Brain pericyte (primary cell): ENCODE data around the gene MTA1.

Experiments used
- DNase-seq: peaks from one replicate; pipeline ENCODE4 v3.0.0-alpha.2; 2012; ENCODE audit warnings: low read depth, low spot score

The MTA1 gene

DNA sequence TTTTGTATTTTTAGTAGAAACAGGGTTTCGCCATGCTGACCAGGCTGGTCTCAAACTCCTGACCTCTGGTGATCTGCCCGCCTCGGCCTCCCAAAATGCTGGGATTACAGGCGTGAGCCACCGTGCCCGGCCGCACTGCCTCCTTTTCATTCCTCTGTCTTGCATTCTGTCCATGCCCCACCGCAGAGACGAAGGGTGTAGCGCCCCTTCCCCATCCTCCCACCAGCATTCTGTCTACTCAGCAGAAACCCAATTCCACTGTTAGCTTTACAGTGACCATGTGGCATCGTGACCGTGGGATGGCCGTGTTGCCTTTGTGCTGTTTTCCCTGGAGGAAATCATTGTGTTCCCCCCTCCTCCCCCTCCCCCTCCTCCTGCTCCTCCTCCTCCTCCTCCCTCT, 11.0 kb upstream of the MTA1 start:
- no peak for DNase-seq

DNA sequence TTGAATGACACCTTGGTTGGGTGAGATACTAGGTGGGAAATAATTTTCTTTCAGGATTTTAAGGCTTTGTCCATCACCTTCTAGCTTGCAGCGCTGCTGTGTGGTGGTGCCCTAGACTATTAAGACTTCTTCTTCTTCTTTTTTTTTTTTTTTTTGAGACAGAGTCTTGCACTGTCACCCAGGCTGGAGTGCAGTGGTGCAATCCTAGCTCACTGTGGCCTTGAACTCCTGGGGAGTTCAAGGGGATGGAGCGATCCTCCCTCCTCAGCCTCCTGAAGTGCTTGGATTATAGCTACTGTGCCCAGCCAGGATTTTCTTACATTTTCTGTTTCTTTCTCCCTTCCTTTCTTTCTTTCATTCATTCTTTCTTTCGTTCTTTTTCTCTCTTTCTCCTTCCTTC, 10.3 kb upstream of the MTA1 start:
- DNase-seq = no peak

DNA sequence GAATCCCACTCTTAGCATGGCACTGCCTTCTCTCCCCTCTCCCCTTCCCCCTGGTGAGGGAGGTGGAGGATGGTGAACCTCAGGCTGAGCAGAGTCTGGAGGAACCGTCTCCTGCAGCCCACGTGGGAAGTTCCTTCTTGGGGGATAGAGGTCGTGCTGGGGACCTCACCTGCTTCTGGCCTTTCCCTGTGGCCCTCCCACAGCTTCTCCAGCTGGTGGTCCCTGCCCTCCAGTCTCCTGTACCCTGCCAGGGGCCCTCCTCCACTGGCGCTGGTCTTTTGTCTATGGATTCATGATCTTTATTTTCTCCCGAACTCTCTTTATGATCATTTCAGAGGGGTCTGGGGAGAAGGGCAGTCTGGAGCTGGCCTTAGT, 9.0 kb upstream of the MTA1 start:
- DNase-seq = no peak

DNA sequence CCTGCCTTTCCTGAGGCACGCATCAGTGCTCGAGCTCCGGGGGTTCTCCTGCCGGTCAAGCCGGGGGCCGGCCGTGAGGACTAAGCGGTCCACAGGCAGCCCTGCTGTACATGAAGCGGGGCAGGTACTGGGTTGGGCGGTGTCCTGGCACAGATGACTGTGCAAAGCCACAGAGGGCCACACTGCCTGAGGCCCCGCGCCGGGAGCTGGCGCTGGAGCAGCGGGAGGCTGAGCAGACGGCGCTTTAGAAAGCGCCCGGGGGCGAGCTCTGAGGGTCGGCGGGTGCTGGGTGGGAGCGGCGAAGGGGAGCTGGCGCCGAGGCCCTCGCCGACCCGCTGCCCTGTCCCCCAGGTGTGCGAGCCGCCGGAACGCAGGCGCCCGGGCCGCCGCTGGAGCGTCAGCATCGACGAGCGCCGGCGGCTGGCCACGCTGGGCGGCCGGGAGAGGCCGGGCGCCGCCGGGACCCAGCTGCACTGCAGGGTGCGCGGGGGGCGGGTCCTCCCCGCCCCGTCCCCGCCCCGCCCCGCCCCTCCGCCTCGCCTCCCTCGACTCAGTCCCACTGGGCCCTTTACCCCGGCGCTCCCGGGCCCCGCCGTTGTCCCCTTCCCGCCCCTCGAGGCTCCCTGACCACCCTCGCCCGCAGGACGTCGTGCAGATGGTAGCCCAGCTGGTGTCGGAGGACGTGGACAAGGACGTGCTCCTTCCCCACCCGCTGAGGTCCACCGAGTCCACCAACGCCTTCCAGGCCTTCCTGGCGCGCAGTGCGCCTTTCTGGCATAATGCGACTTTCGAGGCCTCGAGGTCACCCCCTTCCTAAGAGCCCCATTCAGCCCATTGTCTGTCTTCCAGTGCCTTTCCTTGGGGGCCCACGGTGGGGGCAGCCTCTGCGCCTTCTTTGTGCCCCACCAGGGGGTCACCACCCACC, 8.3 kb upstream of the MTA1 start:
- no peak for DNase-seq

DNA sequence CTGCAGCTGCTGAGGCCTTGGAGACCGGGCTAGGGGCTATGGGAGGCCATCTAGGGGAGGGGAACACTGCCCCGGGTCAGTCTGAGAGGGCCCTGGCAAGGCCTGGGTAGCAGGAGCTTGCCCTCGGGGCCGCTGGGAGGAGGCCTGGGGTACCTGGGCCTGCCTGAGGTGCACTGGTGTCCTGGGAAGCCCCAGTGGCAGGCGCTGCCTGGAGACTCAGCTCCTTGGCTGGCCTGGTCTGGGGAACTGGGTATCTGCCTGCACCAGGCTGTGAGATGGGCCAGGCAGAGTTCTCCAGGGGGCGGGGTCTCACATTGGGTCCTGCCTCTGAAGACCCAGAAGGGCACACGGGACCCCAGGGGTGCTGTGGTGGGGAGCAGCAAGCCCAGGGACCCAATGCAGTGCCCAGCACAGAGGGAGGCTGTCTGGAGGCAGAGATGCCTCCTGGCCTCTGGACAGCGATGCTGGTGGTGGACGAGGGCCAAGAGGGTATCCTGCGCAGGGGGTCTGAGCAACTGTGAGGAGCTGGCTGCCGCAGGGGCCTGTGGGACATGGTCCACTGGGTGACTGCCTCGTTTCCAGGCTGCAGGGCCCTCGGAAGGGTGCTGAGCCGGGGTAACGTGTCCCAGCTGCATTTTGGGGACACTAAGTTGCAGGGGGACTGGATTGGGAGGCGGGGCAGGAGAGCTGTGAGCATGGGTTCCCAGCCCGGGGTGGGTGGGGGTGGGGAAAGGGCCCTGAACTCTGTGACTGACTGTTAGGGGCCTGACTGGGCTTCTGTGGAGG, 7.4 kb upstream of the MTA1 start:
- DNase-seq = no peak

DNA sequence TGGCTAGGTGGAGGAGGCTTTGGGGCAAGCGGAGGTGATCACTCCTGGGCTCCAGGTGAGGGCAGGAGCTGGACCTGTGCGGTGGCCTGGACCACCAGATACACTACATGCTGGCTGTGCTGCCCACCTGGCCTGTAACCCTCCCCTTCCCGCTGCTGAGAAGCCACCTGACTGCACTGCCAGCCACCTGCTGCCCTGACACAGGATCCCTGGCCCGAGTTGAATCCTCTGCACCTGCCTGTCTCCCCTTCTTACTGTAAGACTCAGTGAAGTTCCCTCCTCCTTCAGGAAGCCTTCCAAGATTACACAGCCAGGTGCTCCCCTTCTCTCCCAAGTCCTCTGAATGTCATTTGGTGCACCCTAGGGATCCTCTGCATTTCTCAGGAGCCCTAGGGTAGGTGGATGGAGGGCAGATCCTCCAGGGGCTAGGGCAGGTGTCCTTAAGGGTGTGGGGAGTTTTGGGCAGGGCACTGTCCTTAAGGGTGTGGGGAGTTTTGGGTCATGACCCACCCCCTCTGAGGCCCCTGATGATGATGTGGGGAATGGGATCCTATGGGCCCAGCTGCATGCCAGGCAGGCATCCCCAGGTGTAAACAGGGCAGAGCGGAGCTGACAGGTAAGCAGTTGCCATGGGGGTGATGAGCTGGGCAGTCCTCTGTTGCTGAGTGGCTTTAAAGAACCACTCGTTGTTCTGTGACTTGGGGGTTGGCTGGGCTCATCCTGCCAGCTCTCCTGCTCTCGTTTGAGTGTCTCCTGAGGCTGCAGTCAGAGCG, 6.7 kb upstream of the MTA1 start:
- no peak for DNase-seq

DNA sequence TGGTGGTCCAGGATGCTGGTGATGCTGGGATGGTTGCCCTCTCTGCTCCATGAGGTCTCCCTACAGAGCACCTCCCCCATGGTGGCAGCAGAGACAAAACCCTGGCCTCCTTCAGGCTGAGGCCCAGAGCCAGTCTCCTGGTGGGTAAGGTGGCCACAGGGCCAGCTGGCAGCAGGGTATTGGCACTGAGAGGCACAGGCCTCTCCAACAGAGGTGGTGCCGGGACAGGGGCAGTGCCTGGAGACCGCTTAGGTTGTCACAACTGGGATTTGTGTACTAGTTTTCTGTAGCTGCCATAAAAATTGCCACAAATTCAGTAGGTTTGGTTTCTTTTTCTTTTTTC, 6.1 kb upstream of the MTA1 start:
- DNase-seq = no peak

DNA sequence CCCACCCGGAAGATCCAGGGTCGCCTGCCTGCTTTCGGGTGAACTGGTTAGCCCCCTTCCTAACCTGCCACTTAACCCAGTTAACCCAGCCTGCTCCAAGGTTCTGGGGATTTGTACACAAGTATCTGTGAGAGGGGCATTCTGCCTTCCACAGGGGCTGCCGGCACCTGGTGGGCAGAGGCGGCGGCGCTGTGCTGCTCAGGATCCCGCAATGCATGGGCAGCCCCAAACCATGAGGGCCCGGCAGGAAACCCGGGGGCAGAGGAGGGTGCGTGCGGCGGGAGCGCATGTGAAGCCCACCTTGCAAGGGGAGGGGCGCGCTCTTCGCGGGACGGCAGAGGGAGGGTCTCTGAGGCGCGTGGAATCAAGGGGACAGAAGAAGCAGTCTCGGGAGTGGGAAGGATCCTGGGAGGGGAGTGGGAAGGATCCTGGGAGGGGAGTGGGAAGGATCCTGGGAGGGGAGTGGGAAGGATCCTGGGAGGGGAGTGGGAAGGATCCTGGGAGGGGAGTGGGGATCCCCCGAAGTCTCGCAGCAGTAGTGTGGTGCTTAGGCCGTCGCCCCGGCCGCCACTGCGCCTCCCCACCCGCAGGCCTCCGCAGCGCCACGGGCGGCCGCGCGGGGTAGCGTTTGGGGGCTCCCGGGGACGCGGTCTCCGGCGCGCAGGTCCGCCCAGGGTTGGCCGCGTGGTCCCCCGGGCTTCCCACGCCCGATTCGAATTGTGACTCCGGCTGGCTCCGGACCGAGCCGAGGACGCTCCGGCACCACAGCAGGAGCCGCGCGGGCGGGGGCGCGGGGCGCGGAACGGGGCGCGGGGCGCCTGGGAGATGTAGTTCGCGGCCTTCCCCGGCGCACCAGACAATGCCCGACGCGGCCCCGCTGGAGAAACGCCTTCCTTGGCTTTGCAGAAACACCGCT, 4.9 kb upstream of the MTA1 start:
- no peak for DNase-seq

DNA sequence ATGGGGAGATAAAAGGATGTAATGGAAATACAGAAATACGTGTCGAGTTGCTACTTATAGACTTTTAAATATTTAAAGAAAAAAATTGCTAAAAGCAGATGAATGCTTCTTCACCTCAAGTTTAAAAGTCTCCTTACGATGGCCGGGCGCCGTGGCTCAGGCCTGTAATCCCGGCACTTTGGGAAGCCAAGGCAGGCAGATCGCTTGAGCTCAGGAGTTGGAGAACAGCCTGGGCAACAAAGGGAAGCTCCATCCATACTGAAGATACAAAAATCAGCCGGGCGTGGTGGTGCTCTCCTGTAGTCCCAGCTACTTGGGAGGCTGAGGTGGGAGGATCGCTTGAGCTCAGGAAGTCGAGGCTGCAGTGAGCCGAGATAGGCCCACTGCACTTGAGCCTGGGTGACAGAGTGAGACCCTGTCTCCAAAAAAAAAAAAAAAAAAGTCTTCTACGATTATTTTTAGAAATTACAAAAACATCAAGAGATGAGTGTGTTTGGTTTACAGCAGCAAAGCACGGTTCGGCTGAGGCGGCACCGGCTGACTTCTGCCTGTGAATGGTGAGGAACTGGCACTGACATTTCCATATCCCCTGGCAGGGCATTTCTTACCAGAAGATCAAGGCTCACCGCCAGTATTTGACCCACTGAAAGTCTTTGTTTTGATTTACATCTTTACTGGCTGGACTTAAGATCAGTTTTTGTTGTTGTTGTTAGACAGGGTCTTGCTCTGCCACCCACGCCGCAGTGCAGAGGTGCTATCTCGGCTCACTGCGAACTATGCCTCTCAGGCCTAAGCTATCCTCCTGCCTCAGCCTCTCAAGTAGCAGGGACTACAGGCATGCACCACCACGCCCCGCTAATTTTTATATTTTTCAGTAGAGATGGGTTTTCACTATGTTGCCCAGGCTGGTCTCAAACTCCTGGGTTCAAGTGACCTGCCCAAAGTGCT, 3.9 kb upstream of the MTA1 start:
- no peak for DNase-seq

DNA sequence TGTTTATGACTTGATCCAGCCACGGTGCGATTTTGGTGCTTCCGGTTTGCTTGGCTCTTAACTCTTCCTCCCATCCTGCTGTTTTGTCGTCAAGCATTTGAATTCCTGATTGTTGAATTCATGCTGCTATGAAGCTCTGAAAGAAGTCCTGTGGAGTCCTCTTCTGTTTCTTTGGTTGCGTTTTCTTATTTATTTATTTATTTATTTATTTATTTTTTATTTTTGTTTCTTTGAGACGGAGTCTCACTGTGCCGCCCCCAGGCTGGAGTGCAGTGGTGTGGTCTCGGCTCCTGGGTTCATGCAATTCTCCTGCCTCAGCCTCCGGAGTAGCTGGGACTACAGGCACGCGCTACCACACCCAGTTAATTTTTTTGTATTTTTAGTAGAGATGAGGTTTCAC, 3.0 kb upstream of the MTA1 start:
- DNase-seq = no peak

DNA sequence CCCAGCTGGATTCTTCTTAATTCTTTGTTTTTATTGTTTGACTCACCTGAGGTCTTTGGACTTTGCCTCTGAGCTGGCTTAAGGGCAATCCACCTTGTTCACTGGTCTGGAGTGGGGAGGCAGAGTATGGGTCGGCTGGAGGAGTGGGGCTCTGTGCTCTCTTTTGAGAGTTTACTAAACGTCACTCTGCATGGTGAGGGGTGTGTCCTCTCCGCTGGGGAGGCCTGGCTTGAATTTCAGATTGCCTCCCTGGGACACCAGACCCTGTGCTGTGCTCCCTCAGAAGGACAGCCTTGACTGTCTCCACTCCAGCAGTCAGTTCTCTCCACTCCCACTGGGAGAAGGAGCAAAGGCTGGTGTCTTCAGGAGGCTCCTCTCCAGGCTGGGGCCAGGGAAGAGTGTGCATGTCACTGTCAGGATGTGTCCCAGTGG, 1.9 kb upstream of the MTA1 start:
- no peak for DNase-seq

DNA sequence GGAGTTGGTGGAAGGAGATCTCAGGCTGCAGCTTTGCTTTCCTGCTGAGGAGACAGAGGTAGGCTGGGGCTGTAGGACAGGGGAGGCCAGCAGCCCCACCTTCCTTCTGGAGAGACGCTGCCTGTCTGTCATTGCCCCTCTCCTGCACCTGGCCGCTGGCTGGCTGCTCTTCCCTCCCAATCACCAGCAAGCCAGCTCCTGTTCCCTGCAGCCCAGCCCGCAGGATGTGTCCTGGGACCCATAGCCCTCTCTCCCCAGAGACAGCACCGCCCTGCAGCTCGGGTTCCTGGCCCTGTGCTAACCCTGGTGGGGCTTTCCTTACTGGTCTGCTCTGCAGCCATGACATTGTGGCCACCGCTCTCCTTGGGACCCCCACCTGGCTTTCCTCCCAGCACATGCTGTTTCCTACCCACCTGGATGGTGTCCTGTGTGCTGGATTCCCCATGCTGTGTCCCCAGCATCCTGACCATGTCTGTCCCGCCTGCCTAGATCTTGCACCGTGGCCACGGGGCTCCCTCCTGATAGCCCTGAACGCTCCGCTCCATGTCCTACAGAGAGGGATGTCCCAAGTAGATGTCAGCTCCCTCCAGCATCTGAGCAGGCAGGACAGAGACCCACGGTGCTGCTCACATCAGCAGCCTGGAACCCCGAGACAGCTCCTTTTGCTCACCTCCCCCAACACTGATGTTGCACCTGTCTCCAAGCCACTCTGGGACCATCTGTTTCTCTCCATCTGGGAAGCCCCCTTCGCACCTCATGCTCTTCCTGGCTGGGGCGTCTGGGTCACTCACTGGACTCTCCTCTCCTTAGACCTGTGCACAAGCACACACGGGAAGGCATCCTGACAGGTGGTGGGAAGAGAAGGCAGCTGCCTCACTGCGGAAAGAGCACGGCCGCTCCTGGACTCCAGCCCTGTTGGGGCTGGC, 1.1 kb upstream of the MTA1 start:
- no peak for DNase-seq

DNA sequence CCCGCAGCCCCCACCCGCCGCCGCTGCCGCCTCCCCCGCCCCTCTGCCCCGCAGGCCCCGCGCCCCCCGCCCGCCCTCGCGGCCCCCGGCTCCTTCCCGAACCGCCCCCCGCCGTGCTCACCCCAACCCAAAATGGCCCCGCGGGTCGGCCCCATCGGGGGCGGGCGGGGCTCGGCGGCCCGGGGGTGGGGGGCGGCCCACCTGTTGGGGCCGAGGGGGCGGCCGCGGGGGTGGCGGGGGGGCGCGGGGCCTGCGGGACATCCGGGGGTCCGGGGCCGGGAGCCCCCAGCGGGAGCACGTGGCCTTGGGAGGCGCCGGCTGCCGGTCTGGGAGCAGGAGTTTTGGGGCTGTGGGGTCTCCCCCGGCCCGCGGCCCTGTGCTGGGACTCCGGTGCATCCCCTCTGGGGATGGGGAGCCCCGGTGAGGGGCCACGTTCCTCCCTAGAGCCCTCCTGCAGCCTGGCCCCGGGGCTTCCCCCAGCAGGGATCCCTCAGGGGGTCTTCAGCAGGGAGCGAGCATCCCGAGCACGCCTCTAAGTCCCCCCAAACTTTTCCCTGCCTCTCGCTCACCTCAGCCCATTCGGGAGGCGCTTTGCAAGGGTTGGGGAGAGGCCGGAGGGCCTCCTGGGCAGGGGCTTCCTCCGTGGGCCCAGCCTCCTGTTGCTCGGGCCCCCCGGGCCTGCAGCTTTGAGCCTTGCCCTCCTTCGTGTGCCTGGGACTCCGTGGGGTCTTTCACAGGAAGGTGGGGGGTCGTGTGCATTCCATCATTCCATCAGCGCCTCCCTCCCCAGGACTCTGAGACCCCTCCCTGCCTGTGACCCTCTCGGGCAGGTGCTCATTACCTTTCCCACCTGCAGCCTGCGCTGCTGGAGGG, 710 bp downstream of the MTA1 start:
- no peak for DNase-seq

DNA sequence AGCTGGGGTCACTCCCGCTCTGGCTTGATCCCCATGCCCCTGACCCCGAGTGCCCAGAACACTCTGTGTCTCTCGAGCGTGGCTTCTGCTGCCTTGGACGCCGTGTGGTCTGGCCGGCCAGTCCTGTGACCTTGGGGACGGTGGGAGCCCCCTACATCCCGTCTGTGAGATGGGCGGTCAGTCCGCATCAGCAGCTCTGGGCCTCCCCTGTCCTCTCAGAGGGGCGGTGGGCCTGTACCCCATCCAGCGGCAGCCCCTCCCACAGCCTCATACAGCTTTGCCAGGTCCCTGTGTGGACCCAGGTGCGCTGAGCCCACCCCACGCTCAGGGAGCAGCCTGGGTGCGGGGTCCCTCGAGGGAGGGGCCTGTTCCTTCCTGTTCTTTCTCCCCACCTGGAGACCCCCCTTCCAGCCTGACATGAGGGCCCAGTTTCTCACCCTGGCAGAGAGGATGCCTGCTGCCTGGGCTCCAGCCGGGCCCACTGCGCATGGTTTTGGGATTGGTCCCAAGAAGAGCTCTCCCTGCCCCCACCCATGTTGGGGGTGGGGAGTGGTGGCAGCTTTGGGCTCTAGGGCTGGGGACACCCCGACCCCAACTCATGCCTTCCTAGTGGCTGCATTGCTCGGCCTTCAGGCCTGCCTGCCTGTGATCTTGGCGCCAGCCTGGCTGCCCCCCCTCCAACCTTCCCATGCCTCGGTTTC, 1.5 kb downstream of the MTA1 start:
- no peak for DNase-seq

DNA sequence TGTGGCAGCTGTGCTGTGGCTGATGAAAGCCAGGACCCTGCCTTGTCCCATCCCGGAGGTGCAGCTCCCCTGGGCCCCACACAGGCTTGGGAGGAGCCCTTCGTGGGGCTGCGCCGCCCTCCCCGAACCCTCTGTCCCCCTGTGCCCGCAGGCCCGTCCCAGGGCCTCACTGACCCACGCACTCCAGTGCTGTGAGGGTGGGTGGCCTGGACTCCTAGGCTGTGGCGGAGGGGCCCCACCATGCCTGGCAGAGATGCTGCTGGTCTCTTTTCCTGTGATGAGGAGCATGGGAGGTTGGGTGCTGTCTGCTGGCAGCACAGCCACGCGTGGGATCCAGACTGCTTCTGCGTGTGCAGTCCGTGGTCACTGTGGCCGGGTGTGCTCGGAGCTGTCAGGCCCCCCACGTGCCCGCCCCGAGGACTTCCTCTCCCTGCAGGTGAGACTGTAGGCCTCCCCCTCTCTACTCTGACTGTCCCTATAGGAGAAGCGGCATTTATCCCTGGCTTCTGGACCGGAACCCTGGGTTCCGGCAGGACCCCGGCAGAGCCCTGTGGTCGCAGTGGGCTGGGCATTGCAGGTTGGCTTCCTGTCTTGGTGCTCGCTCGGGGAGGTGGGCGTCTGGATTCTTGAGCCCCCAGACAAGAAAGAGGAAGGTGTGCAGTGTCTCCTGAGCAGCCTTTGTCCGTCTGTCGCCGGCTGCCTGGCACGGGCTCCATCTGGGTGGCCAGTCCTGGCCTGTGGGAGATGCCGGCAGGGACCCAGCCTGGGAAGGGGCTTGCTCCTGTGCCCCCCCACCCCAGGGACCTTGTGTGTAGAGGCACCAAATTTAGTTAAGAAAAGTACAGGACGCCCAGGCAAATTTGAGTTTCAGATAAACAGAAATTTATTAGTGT, 2.3 kb downstream of the MTA1 start:
- no peak for DNase-seq
